Cardiac fibroblast (primary cell): ENCODE results near the gene ANK2.

Experiments used
- DNase-seq, 2 donors: peaks; one replicate each; pipeline versions ENCODE4 v3.0.0 to v3.0.0-alpha.2; 2010; ENCODE audit warnings: low read depth in 2 of 2
- H3K4me3 ChIP-seq, 2 donors: replicated peaks in 1 of 2; 1 replicate in 1 of 2; 2 replicates in 1 of 2; pipeline ENCODE4 v1.5.1; 2011; ENCODE audit warnings: low read depth in 2 of 2, low read length in 2 of 2, mild to moderate bottlenecking in 2 of 2, moderate library complexity in 1 of 2
- CTCF ChIP-seq: IDR thresholded peaks from one replicate; pipeline ENCODE4 v1.5.1; 2011; ENCODE audit warnings: low read depth, mild to moderate bottlenecking, low read length, inconsistent platforms

Gene ANK2

DNA sequence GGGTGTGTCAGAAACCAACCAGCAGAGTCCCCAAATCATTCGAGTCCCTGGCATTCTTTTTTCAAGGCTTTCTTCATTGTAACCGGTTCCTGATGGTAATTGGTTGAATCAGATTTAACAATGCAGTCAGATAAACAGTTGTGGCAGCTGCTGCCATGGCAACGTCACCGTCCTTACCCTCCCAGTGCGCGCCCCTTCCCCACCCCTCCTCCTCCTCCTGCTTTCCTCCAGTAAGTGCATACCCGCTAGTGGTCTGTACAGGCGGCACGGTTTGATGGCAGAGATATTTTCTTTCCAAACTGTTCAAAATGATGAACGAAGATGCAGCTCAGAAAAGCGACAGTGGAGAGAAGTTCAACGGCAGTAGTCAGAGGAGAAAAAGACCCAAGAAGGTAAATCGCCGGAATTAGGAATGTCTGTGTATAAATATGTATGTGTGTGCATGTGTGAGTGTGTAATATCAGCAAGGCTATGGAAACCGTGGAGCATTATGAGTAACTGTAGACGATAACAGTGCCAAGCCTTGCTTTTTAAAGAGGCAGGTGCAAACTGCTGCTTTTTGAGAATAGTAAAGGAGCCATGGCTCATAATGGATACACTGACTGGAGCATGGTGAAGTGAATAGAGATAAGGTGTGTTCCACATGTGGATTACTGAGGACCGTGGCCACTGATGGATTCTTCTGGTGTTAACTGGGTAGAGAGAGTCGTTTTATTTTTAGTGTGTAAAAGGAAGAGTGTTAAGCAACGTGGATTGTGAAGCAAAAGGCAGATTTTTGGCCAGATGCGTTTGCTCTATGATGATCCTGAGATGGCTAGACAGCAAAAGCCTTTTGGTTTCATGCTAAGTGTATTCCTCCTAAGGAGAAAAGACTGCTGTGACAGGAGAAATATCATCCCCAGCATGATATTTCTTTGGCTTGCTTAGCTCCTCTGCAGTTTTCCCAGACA, at the start of gene ANK2:
TSS of gene ANK2 (plus strand) at position 233 of the 950 bp plus-strand sequence. CDS start at position 309, 76 bp downstream.
- no peak within 1 kb of the TSS for H3K4me3 ChIP-seq
- TF ChIP-seq CTCF: no peak
- DNase-seq: peak in 1 of 2 donors; percentile 5

DNA sequence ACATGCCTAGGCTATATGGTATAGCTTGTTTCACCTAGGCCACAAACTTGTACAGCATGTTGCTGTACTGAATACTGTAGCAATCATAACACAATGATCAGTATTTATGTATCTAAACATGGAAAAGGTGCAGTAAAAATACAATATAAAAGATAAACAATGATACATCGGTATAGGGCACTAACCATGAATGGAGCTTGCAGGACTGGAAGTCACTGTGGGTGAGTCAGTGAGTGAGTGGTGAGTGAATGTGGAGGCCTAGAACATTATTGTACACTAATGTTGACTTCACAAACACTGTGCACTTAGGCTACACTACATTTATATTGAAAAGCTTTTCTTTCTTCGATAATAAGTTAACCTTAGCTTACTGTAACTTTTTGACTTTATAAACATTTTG, 45.6 kb upstream of the ANK2 start:
- peak in 1 of 2 donors; percentile 61 for DNase-seq
- TF ChIP-seq CTCF: no peak
- H3K4me3 ChIP-seq: no peak overlapping the region

- no peak for DNase-seq
- no peak for TF ChIP-seq CTCF
- no peak overlapping the region for H3K4me3 ChIP-seq
These were observed 44.8 kb upstream of the ANK2 start for GRCh38 chr4:113004655-113005054.

DNA sequence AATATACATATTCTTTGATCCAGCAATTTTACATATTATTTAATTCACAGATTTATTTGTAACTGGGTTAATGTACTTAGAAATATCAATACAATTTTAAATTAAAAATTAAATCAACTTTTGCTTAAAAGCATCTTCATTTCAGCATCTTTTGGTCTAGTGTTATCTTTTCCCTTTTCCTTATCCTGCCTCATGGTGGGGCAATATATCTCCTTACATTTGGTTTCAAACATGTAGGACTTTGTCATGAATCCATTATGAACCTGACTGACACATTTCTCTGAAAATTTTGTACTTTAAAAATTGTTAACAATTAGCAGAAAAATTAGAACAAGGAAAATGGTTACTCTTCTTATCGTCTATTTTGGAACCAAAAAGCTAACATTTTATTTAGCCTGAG, 42.8 kb upstream of the ANK2 start:
- no peak for TF ChIP-seq CTCF
- DNase-seq: no peak
- no peak overlapping the region for H3K4me3 ChIP-seq

- no peak for TF ChIP-seq CTCF
- DNase-seq: no peak
These were observed 42.3 kb upstream of the ANK2 start for GRCh38 chr4:113007151-113007550.

GRCh38 chr4:113008135-113008534, 41.3 kb upstream of the ANK2 start:
- no peak for DNase-seq
- no peak for TF ChIP-seq CTCF

More at GRCh38 chr4:113007151-113007550, 42.3 kb upstream of the ANK2 start:
- no peak overlapping the region for H3K4me3 ChIP-seq

More at GRCh38 chr4:113008135-113008534, 41.3 kb upstream of the ANK2 start:
- H3K4me3 ChIP-seq: no peak overlapping the region
